Measurements from ENCODE around the gene CEP41. TPM values are rescaled to one million over a fixed set of nuclear protein-coding genes. Genes with fewer than 3 reads are reported as not detected.

CEP41 gene
- total and polyA plus RNA-seq, 4 donors: 2.3 to 3.5 (median 2.8) TPM

GRCh38 chr7:130413201-130413600 lies 27.6 kb downstream of the CEP41 start:
- no peak for TF ChIP-seq ZBTB33 (IDR thresholded peaks at IDR 0.05)
- no peak for TF ChIP-seq CTCF (IDR thresholded peaks at IDR 0.05; ENCODE audit: low read depth, low read length, missing input control)
- no peak for TF ChIP-seq REST (IDR thresholded peaks at IDR 0.05)
- TF ChIP-seq ATF3 (IDR thresholded peaks at IDR 0.05): no peak
- no peak for TF ChIP-seq HNF4A (conservative IDR thresholded peaks at IDR 0.05)
- no peak overlapping the region for H3K9ac ChIP-seq (ENCODE audit: low read depth in 1 of 2, low read length in 2 of 2)
- H3K9me3 ChIP-seq (ENCODE audit: control insufficient read depth in 4 of 4, low read length in 3 of 4): no peaks in the 10 kb centered on the region
- no peaks in the 10 kb centered on the region for H3K27me3 ChIP-seq (ENCODE audit: control insufficient read depth in 4 of 4, insufficient read depth in 4 of 4, low read length in 3 of 4)
- H3K36me3 ChIP-seq (ENCODE audit: control insufficient read depth in 4 of 4, insufficient read depth in 3 of 4, low read depth in 1 of 4, low read length in 3 of 4): no peaks in the 10 kb centered on the region
- H3K4me1 ChIP-seq (ENCODE audit: control insufficient read depth in 4 of 4, insufficient read depth in 4 of 4, low read length in 3 of 4): peaks cover 0 to 1% (median 0%) of the 10 kb centered on the region in 4 donors
- no peak overlapping the region for H3K4me3 ChIP-seq (ENCODE audit: low read depth in 1 of 3, low read length in 3 of 3)
- no peak for DNase-seq (ENCODE audit: low spot score)
- no peak overlapping the region for H3K27ac ChIP-seq (ENCODE audit: low read depth in 1 of 2, low read length in 2 of 2)
- 98% methylated on average over 4 of the region's 4 CpGs for WGBS

- Histone ChIP-seq H3K4me1 (ENCODE audit: control insufficient read depth in 4 of 4, insufficient read depth in 4 of 4, low read length in 3 of 4) (no peaks in the 10 kb centered on the region), H3K4me3 (ENCODE audit: low read depth in 1 of 3, low read length in 3 of 3) (no peak overlapping the region), H3K36me3 (ENCODE audit: control insufficient read depth in 4 of 4, insufficient read depth in 3 of 4, low read depth in 1 of 4, low read length in 3 of 4) (no peaks in the 10 kb centered on the region), H3K27me3 (ENCODE audit: control insufficient read depth in 4 of 4, insufficient read depth in 4 of 4, low read length in 3 of 4) (no peaks in the 10 kb centered on the region), H3K9me3 (ENCODE audit: control insufficient read depth in 4 of 4, low read length in 3 of 4) (no peaks in the 10 kb centered on the region), H3K9ac (ENCODE audit: low read depth in 1 of 2, low read length in 2 of 2) (no peak overlapping the region), H3K27ac (ENCODE audit: low read depth in 1 of 2, low read length in 2 of 2) (no peak overlapping the region)
- DNase-seq (ENCODE audit: low spot score): no peak
- TF ChIP-seq MAX (IDR thresholded peaks at IDR 0.05) (no peak), RAD21 (IDR thresholded peaks at IDR 0.05) (no peak), FOXA1 (IDR thresholded peaks at IDR 0.05) (no peak), HNF4G (IDR thresholded peaks at IDR 0.05) (no peak), GABPA (IDR thresholded peaks at IDR 0.05 in 1 of 2, conservative IDR thresholded peaks at IDR 0.05 in 1 of 2) (no peak), HNF4A (conservative IDR thresholded peaks at IDR 0.05) (no peak), JUND (IDR thresholded peaks at IDR 0.05) (no peak), YY1 (IDR thresholded peaks at IDR 0.05) (no peak), EGR1 (IDR thresholded peaks at IDR 0.05; ENCODE audit: low read depth in 2 of 2) (no peak), NR2F2 (IDR thresholded peaks at IDR 0.05) (no peak), REST (IDR thresholded peaks at IDR 0.05) (no peak), TAF1 (conservative IDR thresholded peaks at IDR 0.05) (no peak)
- WGBS: 84% methylated on average over 4 of the region's 4 CpGs
These were observed 29.8 kb downstream of the CEP41 start for GRCh38 chr7:130410868-130411541.
